ENCODE results near the gene ZBTB7A.
A peak's percentile ranks its signal among the peaks of the same experiment; 100 is the strongest.

Gene ZBTB7A

DNA sequence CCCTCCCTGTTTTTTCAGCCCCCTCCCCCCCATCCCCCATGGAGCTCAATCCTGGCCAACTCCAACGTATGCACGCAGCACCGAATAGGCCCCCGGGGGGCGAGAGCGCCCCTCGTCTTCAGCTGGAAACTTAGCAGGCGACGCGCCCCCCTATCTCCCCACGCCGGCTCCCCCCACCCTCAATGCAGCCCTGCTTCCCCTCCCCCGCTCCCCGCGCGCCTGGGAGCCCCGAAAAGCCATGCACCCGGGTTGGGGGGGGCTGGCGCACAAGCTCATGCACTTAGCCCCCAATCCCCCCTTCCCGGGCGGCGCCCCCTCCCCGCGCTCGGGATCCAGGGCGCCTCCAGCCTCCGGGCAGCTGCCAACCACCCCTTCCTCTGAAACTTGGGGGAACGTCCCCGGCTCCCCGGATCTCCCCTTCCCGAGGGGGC is 508 bp downstream of the ZBTB7A start:
- no peak for DNase-seq

DNA sequence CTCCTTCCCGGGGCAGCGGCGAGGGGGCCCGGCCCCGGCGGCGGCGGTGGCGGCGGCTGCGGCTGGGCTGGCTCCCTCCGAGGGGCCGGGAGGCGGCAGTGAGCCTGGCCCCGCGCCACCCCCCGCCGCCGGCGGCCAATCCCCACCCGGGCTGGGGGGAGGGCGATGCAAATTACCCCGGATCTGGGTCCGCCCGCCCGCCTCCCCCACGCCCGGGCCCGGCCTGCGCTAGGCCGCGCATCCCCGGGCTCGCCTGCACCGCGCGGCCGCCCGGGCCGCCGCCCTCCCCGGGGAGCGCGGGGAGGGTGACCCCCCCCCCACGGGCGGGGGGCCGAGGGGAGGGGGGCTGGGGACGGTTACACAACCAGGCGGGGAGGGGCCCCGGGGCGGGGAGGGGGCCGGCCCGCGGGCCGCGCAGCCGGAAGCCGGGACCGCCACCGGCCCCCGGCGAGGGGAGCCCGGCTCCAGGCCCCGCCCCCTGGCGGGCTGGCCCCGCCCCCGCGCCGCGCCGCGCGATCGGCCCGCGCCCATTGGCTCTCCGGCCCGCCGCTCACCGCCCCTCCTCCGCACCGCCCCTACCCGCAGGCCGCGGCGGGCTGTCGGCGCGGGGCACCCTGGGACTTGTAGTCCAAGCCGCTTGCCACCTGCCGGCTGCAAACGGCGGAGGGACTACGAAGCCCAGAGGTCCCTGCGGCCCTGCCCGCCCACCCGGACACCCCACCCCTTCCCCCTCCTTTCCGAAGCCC is 1.1 kb downstream of the ZBTB7A start:
- peak; percentile 69 for DNase-seq

DNA sequence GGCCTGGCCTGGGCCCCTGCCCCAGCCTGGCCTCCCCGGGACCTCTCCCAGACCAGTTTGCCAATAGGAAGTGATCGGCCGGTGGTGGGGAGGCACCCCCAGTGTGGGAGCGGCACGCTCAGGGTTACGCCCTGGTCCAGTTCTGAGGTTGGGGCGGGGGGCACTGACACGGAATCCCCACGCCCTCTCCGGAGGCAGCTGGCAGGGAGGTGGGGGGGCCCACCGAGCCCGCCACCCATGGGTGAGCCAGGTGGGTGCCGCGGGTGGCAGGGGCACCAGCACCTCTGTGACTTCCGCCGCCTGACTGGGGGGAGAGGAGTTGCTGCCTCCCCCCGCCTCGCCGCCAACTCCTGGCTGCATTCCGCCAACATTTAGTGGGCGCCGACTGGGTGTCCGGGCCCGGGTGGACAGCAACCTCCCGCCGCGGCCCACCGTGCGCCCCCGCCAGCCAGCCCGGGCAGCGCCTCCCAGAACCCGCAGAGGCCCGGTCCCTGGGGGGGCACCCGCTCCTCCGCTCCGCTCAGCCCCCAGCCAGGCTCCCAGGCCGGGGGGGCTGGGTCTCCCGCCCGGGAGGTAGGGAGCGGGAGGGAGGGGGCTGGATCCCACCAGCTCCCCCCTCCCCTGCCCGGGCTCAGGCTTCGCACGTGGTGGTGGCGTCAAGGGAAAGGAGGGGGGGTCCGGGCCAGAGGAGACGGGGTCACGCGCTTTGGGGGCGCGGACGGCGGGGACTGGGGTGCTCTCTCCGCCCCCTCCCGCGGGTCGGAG is 2.0 kb downstream of the ZBTB7A start:
- DNase-seq: no peak

DNA sequence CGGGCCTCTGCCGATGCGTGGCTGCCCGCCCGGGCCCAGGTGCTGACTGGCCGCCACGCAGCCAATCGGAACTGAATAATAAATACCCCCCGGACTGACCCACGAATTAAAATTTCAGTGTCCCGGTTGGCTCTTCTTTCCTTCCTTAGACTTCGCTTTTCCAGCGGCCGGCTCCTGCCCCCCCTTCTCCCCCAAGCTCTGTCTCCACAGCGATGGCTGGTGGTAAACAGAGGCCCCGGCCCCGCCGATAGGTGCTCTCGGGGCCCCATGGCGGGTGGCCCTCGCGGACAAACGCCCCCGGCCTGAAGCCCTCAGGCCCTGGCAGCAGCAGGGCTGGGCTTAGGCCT is 2.6 kb downstream of the ZBTB7A start:
- no peak for DNase-seq

DNA sequence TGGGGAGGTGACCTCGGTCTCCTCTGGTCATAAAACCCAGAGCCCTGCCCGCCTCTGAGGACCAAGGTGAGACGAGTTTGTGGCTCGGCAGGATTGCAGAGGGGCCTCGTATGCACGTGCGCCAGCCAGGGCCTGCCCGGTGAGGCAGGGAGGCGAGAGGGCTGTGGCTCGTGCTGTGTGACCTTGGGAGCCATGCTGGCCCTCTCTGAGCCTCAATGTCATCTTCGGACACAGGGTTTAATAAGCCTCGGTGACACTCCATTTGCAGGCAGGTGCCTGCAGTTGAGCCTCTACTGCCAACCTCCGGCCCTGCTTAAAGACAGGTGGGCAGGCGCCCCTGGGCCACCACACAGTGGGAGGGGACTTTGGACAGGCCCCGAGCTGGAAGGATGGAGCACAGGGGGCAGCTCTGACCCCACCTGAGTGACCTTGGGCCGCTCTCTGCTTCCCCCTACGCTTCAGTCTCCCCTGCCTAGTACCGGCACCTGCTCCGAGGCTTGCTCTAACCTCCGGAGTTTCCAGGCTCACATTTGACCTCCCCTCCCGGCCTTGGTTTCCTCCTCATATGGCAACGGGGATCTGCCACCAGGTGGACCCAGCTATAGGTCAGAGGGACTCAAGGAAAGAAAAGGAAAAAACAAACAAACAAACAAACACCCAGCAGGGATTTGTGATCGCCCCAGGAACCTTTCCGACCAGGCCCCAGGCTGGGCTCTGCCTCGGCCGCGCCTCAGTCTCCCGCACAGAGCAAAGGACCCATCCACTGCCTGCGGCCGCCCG is 3.1 kb downstream of the ZBTB7A start:
- no peak for DNase-seq

DNA sequence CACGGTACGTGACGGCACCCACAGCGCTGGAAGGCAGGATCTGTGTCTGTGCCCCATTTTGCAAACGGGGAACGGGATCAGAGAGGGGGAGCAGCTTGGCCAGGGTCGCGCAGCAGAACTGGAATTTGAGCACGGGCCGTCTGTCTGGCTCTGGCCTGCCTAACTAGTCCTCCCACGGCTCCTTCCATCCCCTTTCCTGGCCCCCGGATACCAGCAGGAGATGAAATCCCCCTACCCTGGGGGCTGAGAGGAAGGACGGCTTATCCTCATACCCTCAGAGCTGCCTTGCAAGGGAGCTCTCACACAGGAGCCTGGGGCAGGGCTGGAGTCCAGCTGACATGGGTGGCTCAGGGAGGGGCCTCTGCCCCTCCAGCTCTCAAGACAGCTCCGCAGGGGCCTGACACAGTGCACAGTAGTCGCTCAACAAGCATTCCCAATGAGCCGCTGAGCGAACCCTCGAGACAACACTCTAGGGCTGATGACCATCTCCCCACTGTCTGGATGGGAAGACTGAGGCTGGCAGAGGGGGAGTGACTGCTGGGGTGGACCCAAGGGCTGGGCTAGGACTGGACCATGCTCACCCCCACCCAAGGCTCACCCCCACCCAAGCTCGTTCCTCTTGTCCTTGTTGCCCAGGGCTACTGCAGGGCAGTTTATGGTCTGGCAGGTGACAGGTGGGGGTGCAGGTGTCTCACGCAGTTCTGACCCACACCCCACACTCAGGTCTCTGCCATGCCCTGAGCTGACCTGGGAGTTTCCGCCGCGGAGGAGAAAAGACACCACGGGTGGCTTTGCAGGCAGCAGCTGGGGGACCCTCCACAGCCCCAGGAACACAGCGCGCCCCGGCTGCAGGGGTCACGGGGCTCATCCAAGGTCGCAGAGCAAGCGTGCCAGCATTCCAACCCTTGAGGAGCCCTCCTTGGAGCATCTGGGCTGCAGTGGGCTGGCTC is 4.0 kb downstream of the ZBTB7A start:
- DNase-seq: no peak

DNA sequence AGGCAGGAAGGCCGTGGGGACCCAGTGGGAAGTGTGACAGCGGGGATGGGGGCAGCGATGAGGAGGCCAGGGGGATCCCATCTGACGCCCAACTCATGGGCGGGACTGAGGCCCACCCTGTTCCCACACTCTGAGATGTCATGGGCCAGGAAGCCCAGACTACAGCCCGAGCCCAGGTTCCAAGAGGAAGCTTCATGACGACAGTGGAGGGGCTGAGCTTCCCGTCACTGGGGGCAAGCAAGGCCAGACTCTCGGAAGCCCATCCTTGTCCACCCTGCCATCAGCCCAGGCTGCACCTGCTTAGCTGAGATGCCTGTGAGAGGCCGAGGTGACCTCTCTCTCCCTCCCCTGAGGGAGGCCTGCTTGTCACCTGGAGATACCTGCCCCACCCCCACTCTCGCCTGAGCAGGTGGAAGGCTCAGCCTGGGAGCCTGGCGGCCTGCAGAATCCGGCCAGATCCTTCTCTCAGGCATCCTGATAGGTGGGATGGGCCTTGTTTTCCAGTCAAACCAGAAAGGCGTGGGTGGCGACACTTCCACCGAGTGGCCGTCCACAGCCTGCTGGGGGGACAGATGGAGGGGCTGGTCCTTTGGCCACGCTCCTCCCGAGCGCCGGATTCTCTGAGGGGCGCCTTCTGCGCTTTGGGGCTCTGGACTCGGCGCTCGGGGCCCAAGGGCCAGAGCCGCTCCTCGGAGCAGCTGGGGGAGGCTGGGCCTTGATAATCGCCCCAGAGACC is 4.8 kb downstream of the ZBTB7A start:
- no peak for DNase-seq

DNA sequence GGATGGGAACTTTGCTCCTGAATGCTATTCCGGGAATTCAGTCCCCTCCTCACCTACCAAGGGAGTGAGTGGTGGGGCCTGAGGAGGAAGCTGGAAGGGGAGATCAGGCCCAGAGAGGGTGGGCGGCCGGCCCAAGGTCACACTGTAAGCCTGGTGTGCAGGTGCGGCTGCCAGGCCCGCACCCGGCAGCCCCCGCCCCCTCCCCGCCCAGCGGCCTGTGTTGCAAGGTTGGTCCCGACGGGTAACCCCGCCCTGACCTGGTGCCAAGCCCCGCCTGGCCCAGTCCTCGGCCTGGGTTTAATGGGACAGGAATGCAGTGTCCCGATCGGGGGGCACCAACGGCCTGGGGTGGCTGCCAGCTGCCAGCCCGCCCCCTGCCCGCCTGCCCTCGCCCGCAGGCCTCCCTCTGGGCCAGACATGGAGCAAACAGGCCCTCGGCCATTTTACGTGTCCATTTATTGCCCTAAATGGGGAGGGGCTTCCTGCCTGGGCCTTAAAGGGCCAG is 5.5 kb downstream of the ZBTB7A start:
- no peak for DNase-seq

DNA sequence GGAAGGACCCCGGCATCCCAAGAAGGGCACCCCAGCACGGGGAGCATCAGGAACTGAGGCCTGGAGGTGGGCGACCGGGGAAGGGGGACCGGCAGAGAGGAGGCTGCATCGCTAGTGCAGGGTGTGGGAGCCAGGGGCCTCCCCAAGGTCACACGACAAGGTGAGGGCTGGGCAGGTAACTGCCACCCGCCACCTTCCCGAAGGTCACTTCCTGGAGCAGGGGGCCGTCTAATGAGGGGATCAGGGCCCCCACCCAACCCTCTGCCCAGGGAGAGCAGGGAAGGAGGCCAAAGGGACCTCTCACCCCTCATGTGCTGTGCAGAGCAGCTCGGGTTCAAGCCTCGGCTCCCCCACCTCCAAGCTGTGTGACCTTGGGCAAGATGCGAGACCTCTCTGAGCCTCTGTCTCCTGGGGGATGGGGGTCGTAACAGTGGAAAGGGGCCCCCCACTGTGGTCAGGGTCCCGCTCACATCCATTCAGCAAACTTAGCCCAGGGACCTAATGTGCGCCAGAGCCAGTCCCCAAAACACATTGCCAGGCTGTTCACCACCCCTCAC is 6.0 kb downstream of the ZBTB7A start:
- no peak for DNase-seq

DNA sequence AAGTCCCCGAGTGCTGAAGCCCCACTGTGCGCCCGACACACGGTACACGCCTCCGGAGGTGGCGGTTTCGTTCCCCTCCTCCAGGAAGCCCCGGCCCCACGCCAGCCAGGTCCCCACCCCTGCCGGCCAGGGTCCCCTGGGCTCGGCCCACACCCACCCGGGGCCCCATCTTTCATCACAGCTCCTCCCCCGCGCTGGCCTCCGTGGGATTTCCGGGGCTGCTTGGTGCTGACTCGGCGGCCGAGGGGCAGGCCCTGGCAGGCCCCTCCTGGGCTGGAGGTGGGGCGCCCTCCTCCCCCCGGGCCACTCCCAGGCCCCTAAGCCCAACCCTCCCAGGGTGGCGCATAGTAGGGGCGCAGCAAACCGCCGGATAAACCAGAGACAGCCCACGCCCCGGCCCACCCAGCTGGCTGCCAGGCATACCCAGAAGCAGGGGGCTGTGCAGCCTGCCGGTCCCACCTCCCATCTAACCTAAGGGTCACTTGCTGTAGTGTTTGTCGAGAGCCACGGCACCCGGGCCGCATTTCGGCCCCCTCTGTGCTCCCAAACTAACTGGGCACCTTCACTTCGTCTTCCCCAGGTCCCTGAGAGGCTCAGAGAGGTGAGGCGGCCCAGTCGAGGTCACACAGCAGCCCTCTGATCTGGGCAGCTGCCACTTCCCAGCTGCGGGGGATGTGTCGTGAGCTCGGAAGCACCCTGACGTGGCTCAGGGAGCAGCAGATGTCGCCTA is 6.6 kb downstream of the ZBTB7A start:
- no peak for DNase-seq

DNA sequence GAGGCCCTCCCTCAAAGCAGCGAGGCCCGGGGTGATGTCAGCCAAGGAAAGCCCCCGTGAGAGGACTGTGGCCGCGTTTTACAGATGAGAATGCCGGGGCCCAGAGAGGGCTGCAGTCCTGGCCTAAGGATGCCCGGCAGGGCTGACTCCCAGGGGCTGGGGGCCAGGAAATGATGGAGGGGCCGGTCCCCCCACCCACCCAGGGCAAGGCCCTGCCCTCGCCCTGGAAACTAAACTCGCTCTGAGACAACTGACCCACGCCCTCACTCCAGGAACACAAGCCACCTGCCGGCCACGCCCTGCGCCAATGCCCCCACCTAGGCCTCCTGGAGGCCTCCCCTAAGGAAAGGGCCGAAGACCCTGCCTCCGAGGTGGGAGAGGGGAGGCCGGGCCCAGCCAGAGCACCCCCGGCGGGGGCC is 7.2 kb downstream of the ZBTB7A start:
- DNase-seq: no peak

DNA sequence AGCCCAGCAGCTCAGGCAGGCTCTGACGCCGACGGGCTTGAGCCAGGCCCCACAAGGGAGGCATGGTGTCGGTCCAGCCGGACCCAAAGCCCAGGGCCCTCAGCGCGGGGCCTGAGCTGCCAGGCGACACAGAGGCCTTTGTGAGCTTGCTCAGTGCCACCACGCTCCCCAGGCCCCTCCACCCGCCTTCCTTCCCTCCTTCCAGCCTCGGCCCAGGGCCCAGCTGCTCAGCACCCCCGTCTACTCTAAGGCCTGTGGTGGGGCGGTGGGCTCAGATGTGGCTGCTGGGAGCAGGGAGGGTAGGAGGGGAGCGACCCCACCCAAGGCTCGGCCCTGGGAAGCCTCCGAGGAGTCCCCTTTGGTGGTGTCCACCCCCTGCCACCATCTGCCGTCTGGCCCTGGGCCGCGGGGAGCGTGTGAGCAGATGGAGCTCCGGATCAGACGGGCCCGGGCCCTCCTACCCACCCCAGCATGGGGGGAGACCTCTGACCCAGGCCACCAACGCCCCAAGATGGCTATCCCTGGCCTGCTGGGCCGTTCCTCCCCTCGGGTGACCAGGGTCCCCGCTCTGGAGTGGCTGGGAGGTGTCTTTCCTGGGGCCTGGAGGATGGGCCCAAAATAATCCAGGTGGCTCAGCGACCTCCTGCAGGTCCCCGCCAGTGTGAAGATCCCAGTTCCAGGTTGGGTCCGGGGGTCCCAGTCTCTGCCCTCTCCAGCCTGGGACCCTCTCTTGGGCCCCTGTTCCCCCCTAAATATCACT is 7.8 kb downstream of the ZBTB7A start:
- no peak for DNase-seq

DNA sequence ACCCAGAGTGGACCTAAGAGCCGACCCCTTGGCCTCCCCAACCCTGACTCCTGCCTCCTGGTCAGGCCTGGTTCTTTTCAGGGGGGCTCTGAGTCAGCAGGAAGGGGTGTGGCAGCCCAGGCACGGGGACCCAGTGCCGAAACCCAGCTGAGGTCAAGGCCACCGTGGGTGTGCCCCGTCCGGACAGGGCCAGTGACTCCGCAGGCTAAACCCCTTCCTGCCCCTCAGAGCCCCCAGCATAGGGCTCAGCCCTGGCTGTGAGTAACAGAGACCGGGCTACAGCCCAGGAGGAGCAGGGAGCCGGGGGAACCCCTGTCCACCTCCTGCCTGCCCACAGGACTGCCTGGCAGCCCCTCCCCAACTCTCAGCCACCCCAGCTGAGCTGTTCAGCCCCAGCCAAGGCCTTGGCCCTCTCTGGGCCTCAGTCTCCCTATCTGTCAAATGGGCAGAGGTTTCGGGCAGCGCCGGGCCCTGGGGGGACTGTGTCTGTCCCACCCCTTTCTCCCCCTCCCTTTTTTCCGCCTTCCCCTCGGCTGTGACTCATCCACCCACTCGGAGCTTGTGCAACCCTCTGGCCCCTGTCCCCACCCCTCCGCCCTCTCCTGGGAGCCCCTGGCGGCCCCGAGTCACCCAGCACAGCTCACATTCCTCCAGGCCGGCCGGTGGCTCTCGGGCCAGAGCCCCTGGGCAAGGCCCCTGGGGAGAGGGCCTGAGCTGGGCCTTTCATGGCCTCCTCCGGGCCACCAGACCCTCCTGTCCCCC is 8.6 kb downstream of the ZBTB7A start:
- no peak for DNase-seq

DNA sequence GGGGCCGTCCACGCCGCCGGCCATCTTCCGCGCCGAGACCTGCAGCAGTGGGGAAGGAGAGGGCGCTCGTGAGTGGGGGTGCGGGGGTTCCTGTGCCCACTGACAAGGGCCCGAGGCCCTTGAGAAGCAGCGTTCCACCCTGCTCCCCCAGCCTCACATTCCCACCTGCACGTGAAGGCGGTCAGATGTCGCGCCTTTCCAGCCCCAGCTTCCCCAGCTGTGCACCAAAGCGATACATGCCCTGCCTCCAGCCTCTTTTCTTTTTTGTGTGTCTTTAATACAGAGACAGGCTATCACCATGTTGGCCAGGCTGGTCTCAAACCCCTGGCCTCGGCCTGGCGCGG is 11.5 kb downstream of the ZBTB7A start:
- DNase-seq: no peak

DNA sequence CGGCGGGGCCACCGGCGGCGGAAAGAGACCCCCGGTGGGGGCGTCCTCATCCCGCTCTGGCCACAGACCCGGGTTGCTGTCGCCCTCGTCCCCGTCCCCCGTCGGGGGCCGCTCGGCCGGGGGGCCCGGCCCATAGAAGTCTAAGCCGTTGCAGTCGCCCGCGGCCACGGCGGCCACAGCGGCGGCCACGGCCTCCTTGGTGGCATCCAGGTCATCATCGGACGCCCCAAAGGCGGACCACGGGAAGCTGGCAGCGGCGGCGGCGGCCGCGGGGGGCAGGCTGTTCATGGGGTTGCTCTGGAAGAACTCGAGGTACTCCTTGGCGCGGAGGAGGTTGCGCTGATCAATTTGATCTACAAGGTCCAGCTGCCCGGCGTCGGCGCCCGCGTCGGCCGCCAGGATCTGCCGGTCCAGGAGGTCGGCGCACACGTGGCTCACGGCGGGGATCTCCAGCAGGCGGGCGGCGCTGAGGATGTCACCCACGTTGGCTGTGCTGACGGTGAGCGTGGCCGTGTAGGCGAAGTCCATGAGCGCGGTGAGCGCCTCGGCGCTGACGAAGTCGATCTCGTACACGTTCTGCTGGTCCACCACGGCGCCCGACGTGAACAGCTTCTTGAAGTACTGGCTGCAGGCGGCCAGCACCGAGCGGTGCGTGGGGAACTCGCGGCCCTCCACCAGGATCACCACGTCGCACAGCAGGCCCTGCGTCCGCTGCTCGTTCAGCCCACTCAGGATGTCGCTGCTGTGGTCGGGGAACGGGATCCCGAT is 12.1 kb downstream of the ZBTB7A start:
- DNase-seq: no peak

DNA sequence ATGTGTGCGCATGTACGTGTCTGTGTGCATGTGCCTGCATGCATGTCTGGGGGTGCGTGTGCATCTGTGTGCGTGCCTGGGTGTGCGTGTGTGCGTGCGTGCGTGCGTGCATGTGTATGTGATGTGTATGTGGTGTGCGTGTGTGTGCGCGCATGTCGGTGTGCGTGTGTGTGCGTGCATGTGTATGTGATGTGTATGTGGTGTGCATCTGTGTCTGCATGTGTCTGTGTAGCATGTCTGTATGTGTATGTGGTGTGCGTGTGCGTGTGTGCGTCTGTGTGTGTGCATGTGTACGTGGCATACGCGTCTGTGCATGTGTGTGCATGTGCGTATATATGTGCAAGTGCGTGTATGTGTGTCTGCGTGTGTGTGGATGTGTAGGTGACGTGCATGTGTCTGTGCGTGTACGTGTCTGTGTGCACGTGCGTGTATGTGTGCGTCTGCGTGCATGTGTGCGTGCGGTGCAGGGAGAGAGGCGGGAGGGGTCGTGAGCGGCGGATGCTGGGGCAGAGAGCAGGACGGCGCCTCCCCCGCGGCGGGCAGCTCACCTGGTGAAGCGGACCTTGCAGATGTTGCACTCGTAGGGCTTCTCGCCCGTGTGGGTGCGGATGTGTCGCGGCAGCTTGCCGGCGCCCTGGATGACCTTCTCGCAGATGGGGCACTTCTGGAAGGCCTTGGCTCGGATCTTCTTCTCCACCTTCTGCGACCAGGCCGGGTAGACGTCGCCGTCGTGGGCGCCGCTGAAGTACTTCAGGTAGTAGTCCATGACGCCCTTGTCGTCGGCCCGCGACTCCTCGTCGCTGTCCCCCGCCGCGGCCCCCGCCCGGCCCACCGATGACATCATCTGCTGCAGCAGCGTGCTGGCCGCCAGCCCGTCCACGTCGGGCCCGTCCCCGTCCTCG is 13.0 kb downstream of the ZBTB7A start:
- DNase-seq: no peak

DNA sequence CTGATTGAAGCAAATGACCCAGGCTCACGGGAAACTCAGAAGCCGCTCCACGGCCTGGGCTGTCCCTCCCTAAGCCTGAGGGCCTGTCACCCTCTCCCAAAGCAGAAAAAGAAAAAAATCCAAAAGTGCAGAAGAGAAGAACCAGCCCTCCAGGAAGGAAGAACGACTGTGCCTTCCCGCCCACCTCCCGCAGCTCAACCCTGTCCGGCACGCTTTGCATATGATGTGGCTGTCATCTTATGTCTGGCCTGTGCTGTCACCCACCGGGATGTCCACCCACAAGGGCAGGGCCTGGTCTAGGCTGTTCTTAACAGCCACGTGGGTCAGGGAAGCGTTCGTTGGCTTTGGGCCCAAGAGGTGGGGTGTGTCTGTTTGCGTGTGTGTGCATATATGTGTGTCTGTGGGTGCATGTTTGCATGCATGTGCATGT is 13.7 kb downstream of the ZBTB7A start:
- DNase-seq: no peak
